Adrenal gland (tissue), 12 donors: ENCODE measurements around the gene FAM83C. TPM values are rescaled to one million over a fixed set of nuclear protein-coding genes. Genes with fewer than 3 reads are reported as not detected.

ENCODE experiments used
- DNase-seq, 7 donors: peaks; one replicate each; pipeline ENCODE4 v3.0.0-alpha.2; 2019 to 2020
- H3K27ac ChIP-seq, 5 donors: fragments of 200-600 bp; sonication (generic) in 4 of 5; 1 replicate in 3 of 5; 2 replicates in 2 of 5; pipeline versions ENCODE4 v1.5.1 to v1.8.0; 2016 to 2020; ENCODE audit warnings: mild to moderate bottlenecking in 1 of 5
- H3K27me3 ChIP-seq: fragments of 200-600 bp; 2 replicates; pipeline ENCODE4 v1.8.0; 2021
- H3K36me3 ChIP-seq, 2 donors: fragments of 200-600 bp; replicated peaks in 1 of 2; 1 replicate in 1 of 2; 2 replicates in 1 of 2; pipeline versions ENCODE4 v1.5.1 to v1.8.0; 2018 to 2022
- H3K4me1 ChIP-seq, 2 donors: fragments of 200-600 bp; replicated peaks in 1 of 2; 1 replicate in 1 of 2; 2 replicates in 1 of 2; pipeline versions ENCODE4 v1.5.1 to v1.8.0; 2018 to 2021
- H3K4me3 ChIP-seq, 4 donors: fragments of 200-600 bp; sonication (generic) in 3 of 4; one replicate each; pipeline ENCODE4 v1.5.1; 2016 to 2018
- H3K9me3 ChIP-seq, 3 donors: fragments of 200-600 bp; sonication (generic) in 1 of 3; replicated peaks in 1 of 3; 1 replicate in 2 of 3; 2 replicates in 1 of 3; pipeline versions ENCODE4 v1.5.1 to v1.8.0; 2016 to 2021
- CTCF ChIP-seq, 6 experiments: fragments of 450-650 bp in 4 of 6; fragments of 200-600 bp in 2 of 6; sonication (generic) in 1 of 6; IDR thresholded peaks; 1 replicate in 5 of 6; 2 replicates in 1 of 6; pipeline versions ENCODE4 v1.5.1 to v1.8.0; 2016 to 2021; ENCODE audit warnings: antibody characterized with exemption in 6 of 6, mild to moderate bottlenecking in 2 of 6, moderate library complexity in 1 of 6
- POLR2A ChIP-seq, 2 donors: fragments of 450-650 bp; IDR thresholded peaks; one replicate each; pipeline ENCODE4 v1.6.1; 2017; ENCODE audit warnings: antibody characterized with exemption in 2 of 2, mild to moderate bottlenecking in 2 of 2, moderate library complexity in 1 of 2
- WGBS, 4 donors: extraction: QIAGEN DNeasy Blood & Tissue Kit in 2 of 4; methylation state at CpG; one replicate each; pipeline versions ENCODE4 v1.1.5 to v1.1.7; 2013 to 2017; 5-methylcytosine and 5-hydroxymethylcytosine counted together
- intact Hi-C, 2 donors: fragments of 100-400 bp; cut with DNase I; formaldehyde crosslinking; loops; one replicate each; pipeline versions ENCODE4 v1.14.1 to v1.15.0; 2022 to 2023
- polyA plus RNA-seq, 3 donors: library from polyadenylated mRNA; stranded (reverse); fragments of 200-250 nt in 2 of 3; fragments of 350-450 nt in 1 of 3; fragmentation: Illumina TruSeq in 1 of 3; extraction: RNeasy Lipid Tissue Mini Kit (QIAGEN cat#74804) in 1 of 3; gene quantifications; one replicate each; pipeline ENCODE4 v1.2.3, GENCODE V29; 2013 to 2014
- total RNA-seq, 9 donors: library from RNA; depleted of rRNA in 4 of 9; stranded (reverse); fragments of >200 nt in 4 of 9; fragments of 120-200 nt in 1 of 9; fragmentation: NEBNext Ultra II Directional in 1 of 9; extraction: Animal tissue kit (Norgen Biotek cat#: 25700) in 1 of 9; gene quantifications; one replicate each; pipeline versions ENCODE4 v1.1.0 to v1.2.4, GENCODE V29; 2013 to 2023
- donor health status: healthy with polysubstance abuse.
- donor health status: Bipolar disorder and iron deficiency.
- donor health status: DM: yes; HTN: yes; CAD: no.
- donor health status: DM: no; HTN: no; CAD: no.
- donor health status: DM: no; HTN: no; CAD: no.
- donor health status: DM: yes; HTN: yes; CAD: no.

The FAM83C gene
- total and polyA plus RNA-seq, 12 donors = 0.03 to 0.11 TPM; not detected in 10

DNA sequence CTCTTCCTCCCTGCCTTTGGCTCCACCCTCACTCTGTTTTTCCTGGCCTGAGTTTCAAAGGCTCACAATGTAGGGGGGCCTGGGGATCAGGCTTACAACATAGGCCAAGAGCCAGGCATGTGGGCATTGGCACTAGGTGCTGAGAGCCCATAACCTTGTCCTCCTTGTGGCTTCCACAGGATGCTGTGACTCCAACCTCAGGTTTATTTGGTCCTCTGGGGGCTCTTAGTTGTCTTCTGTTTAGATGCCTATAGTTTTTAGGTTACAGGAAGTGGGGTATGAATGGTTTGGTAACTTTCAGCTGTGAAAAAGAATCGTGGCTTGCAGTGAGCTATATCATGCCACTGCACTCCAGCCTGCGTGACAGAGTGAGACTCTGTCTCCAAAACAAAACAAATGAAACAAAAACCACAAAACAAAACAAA lies 40.2 kb downstream of the FAM83C start:
- Histone ChIP-seq H3K27ac (no peak overlapping the region), H3K27me3 (no peaks in the 10 kb centered on the region), H3K9me3 (no peaks in the 10 kb centered on the region), H3K4me1 (peaks cover 0 to 1% of the 10 kb centered on the region in 2 donors), H3K36me3 (no peaks in the 10 kb centered on the region), H3K4me3 (no peak overlapping the region)
- DNase-seq = no peak
- no peak for TF ChIP-seq POLR2A (IDR thresholded peaks at IDR 0.05)
- TF ChIP-seq CTCF (IDR thresholded peaks at IDR 0.05) = no peak
- WGBS, 4 donors = 50 to 79% (median 65%) methylated on average over 2 of the region's 2 CpGs
- intact Hi-C loops = no loop called here

GRCh38 chr20:35251613-35251940 lies 40.6 kb downstream of the FAM83C start:
- H3K27ac ChIP-seq = no peak overlapping the region
- DNase-seq = no peak
- H3K36me3 ChIP-seq = no peaks in the 10 kb centered on the region
- no peaks in the 10 kb centered on the region for H3K4me1 ChIP-seq
- no peak for TF ChIP-seq POLR2A (IDR thresholded peaks at IDR 0.05)
- no peak for TF ChIP-seq CTCF (IDR thresholded peaks at IDR 0.05)
- intact Hi-C loops = no loop called here
- no peaks in the 10 kb centered on the region for H3K27me3 ChIP-seq
- no peaks in the 10 kb centered on the region for H3K9me3 ChIP-seq
- WGBS, 4 donors = 93 to 100% (median 96%) methylated on average over 1 to 2 of the region's 2 CpGs
- H3K4me3 ChIP-seq = no peak overlapping the region

DNA sequence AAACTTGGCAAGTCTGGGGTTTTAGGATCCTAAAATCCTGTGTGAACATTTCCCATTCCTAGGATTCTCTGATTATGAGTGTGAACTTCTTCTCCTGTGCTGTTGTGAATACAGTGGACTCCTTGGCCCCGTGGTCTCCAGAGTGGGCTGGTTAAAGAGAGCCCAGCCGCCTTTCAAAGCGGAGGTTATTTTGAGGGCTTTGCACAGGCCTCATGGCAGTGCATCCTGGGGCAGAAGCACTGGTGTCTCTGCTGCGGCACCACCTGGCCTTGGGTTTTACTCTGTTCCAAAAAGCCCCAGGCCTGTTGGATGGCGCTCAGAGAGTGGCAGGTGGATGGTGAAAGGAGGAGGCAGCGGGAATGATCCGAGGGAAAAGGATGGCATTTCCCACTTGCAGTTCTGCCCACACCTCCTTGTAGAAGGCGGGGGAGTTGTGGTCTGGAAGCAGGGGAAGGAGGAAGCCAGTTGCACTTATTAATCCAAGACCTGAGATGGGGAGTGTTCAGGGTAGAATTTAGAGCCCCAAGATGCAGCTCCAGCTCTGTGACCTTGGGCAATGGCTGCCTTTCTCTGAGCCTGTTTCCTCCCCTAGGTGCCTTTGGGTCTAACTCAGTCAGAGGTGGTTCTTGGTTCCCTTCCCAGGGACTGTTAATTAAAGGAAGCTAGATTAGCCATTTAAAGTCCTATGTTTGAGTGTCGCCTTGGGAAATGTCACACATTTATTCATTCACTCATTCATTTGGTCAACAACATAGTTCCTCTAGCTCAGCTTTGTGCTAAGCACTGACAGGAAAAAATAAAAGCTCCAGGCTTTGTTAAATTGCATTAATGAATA lies 43.4 kb downstream of the FAM83C start:
- H3K4me3 ChIP-seq = no peak overlapping the region
- intact Hi-C loops = no loop called here
- WGBS, 4 donors = 87 to 93% (median 90%) methylated on average over 9 of the region's 9 CpGs
- no peaks in the 10 kb centered on the region for H3K27me3 ChIP-seq
- no peaks in the 10 kb centered on the region for H3K4me1 ChIP-seq
- no peaks in the 10 kb centered on the region for H3K36me3 ChIP-seq
- DNase-seq = no peak
- no peak overlapping the region for H3K27ac ChIP-seq
- TF ChIP-seq POLR2A (IDR thresholded peaks at IDR 0.05) (no peak), CTCF (IDR thresholded peaks at IDR 0.05) (no peak)
- no peaks in the 10 kb centered on the region for H3K9me3 ChIP-seq

- Histone ChIP-seq H3K9me3 (no peaks in the 10 kb centered on the region), H3K4me3 (no peak overlapping the region), H3K4me1 (no peaks in the 10 kb centered on the region), H3K27ac (no peak overlapping the region), H3K36me3 (no peaks in the 10 kb centered on the region), H3K27me3 (no peaks in the 10 kb centered on the region)
- WGBS, 4 donors = 90 to 93% (median 91%) methylated on average over 12 of the region's 12 CpGs
- DNase-seq = no peak
- TF ChIP-seq POLR2A (IDR thresholded peaks at IDR 0.05) (no peak), CTCF (IDR thresholded peaks at IDR 0.05) (no peak)
- intact Hi-C loops = no loop called here
Measured at GRCh38 chr20:35246723-35247122, 45.5 kb downstream of the FAM83C start.
